IPS DF 6.9 (cell line): ENCODE results near the gene METTL2A.
"Not testable (repeated sequence)": the region's sequence is repeated elsewhere in the genome, so short reads cannot be mapped to it uniquely, and the experiment has no call there.

Experiments used
- DNase-seq: peaks from one replicate; pipeline ENCODE4 v3.0.0-alpha.2; 2013; ENCODE audit warnings: low read depth, low spot score
- H3K27ac ChIP-seq: one replicate; pipeline ENCODE4 v1.5.1; 2013; ENCODE audit warnings: low read length, control low read depth
- H3K27me3 ChIP-seq: 2 replicates; pipeline ENCODE4 v1.6.1; 2013; ENCODE audit warnings: mild to moderate bottlenecking, low read length; ENCODE audit not compliant: control insufficient read depth, insufficient read depth
- H3K36me3 ChIP-seq: 2 replicates; pipeline ENCODE4 v1.6.1; 2013; ENCODE audit warnings: low read length; ENCODE audit not compliant: control insufficient read depth, insufficient read depth
- H3K4me1 ChIP-seq: 2 replicates; pipeline ENCODE4 v1.6.1; 2013; ENCODE audit warnings: low read length; ENCODE audit not compliant: control insufficient read depth, insufficient read depth
- H3K4me3 ChIP-seq: 2 replicates; pipeline ENCODE4 v1.5.1; 2013; ENCODE audit warnings: mild to moderate bottlenecking, low read length
- H3K9me3 ChIP-seq: 2 replicates; pipeline ENCODE4 v1.6.1; 2013; ENCODE audit warnings: low read length, inconsistent platforms; ENCODE audit not compliant: control insufficient read depth, insufficient read depth
- WGBS: extraction: QIAGEN DNeasy Blood & Tissue Kit; methylation state at CpG from one replicate; pipeline ENCODE4 v1.1.7; 2013; ENCODE audit warnings: mixed read lengths, missing lambda C conversion rate; ENCODE audit not compliant: insufficient read length, insufficient coverage; 5-methylcytosine and 5-hydroxymethylcytosine counted together

METTL2A gene

DNA sequence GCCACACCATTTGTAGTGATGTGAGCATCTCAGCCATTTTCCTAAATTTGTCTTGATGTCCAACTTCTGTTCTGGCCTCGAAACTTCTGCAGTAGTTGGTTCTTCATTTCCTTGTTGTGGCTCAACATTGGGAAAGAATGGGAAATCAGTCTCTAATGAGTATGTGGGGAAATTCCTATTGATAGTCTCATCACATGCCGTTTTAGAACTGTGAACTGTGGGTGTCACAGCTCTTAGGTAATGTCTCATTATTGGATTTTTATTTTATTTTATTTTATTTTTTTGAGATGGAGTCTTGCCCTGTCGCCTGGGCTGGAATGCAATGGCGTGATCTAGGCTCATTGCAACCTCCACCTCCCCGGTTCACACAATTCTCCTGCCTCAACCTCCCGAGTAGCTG is 17.5 kb downstream of the METTL2A start:
- not testable (repeated sequence) for H3K9me3 ChIP-seq, H3K4me3 ChIP-seq, H3K4me1 ChIP-seq, H3K27me3 ChIP-seq, H3K36me3 ChIP-seq, H3K27ac ChIP-seq, DNase-seq
- WGBS = no CpG with 5 or more reads among the region's 6 CpGs

DNA sequence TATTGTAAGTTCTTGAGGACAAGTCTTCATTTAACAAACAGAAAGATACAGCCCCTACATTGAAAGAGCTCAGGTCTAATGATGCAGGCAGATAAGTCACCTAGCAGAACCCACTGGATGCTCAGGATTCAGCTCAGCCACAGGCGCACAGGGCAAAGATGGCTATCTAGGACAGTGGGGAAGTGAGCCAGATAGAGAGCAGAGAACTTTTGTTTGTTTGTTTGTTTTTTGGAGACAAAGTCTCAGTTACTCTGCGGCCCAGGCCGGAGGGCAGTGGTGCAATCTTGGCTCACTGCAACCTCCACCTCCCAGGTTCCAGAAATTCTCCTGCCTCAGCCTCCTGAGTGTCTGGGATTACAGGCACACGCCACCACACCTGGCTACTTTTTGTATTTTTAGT is 20.4 kb downstream of the METTL2A start:
- Histone ChIP-seq H3K9me3 (no peaks in the 10 kb centered on the region), H3K4me1 (no peaks in the 10 kb centered on the region), H3K36me3 (peaks cover 19% of the 10 kb centered on the region), H3K4me3 (no peak overlapping the region), H3K27ac (no peak overlapping the region), H3K27me3 (no peaks in the 10 kb centered on the region)
- DNase-seq = no peak
- no CpG with 5 or more reads among the region's 4 CpGs for WGBS

DNA sequence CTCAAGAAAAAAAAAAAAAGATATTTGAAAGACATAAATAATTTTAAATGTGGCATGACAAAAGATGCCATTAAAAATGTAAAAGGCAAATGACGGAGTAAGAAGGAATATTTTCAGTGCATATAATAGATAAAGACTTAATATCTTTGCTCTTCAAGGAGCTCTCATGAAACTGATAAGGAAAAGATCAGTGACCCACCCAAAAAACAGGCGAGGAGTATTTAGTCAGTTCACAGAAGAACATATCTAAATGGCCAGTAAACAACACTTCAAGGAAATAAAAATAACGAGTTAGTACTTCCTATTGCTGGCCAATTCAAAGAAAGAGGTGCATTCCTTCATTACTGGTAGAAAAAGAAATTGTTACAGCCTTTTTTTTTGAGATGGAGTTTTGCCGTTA is 22.1 kb downstream of the METTL2A start:
- H3K4me3 ChIP-seq, H3K4me1 ChIP-seq, DNase-seq, H3K27ac ChIP-seq, H3K27me3 ChIP-seq, H3K9me3 ChIP-seq: not testable (repeated sequence)
- no CpG with 5 or more reads among the region's 4 CpGs for WGBS
- peaks cover 19% of the 10 kb centered on the region for H3K36me3 ChIP-seq

DNA sequence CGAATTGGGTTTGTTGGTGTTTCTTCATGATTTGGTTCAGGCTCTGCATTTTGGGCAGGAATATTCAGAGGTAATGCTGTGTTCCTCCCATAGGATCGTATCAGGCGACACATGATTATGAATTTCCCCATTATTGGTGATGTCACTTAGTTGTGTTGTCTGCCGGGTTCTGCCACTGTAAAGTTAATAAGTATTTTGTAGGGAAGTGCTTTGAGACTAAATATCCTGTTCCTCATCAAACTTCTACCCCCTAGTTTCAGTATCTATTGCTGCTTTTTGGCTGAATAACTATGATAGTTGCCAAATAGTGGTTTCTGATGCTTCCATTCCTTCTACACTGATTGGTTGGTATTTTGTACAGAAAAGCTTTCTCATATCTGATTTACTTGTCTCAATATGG is 28.5 kb downstream of the METTL2A start:
- DNase-seq, H3K4me1 ChIP-seq, H3K9me3 ChIP-seq, H3K36me3 ChIP-seq, H3K27ac ChIP-seq, H3K4me3 ChIP-seq, H3K27me3 ChIP-seq: not testable (repeated sequence)
- WGBS = no CpG with 5 or more reads among the region's 4 CpGs

DNA sequence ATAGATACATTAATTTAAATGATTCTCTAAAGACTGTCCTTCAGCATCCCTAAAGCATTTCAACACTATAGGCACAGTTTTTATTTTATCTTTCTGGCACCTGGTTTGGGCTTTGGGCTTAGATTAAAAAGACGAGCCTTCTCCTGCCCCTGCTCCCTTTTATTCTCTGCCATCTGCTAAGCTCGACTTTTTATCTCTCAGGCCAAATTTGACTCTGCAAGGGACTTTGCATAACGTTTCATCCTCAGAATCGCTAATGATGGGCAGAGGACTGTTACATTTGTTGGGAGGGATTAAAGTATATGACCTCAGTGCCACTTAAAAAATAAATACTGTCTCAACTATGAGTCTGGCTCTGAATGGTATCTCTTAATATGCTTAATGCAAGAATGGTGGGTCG is 29.3 kb downstream of the METTL2A start:
- DNase-seq, H3K27me3 ChIP-seq, H3K4me1 ChIP-seq, H3K27ac ChIP-seq, H3K36me3 ChIP-seq, H3K4me3 ChIP-seq, H3K9me3 ChIP-seq: not testable (repeated sequence)
- WGBS = no CpG with 5 or more reads among the region's 5 CpGs

DNA sequence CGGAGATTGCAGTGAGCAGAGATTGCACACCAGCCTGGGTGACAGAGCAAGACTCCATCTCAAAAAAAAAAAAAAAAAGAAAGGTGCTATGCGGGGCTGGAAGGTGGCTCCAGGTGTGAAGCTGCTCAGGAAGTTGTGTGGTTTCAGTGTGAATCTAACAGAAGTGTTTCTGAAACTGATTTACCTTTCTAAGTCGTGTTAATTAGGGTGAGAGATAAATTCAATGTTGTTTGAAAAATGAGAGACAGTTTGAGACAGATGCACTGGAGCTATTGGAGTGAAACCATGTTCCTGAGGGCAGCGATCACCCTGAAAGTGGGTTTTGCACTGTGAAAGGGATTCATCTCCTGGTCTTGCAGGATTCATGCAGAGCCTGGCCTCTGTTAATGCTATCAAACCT is 30.0 kb downstream of the METTL2A start:
- not testable (repeated sequence) for H3K27me3 ChIP-seq, H3K4me1 ChIP-seq, H3K9me3 ChIP-seq, H3K36me3 ChIP-seq, H3K27ac ChIP-seq, H3K4me3 ChIP-seq, DNase-seq
- WGBS = no CpG with 5 or more reads among the region's 4 CpGs

DNA sequence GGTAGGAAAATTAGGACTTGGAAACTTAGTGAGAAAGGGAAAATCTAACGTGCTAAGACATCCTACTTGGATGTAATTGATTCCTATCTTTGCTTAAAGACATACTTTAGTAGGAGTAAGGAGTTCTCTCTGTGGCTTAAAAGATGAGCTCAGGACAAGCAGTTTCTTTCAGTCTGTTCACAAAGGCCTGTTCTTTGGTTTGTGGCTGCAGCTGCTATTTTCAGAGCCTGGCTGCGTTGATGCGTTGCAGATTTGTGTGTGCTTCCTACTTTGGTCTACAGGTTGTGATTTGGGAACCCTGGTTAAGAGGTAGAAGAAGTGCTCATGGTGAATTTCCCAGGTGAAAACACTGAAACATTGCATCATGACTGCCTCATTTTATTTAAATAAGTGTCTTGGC is 30.4 kb downstream of the METTL2A start:
- no CpG with 5 or more reads among the region's 3 CpGs for WGBS

DNA sequence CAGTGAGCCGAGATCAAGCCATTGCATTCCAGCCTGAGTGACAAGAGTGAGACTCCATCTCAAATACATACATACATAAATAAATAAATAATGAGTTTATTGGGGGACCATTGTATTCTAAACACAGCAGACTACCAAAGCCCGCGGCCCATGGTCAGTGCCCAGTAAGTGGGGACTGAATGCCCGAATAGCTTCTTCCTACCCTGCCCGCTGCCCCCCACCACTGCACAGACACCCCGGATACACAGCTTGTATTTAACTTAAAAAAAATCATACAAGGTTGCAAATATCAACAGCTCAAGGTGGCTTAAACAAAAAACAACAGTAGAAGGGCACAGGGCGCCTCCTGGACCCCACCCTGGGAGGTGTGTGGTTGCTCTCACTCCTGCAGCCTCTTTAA is 32.3 kb downstream of the METTL2A start:
- H3K36me3 ChIP-seq = no peaks in the 10 kb centered on the region
- H3K27me3 ChIP-seq = no peaks in the 10 kb centered on the region
- no peaks in the 10 kb centered on the region for H3K4me1 ChIP-seq
- DNase-seq = no peak
- H3K27ac ChIP-seq = no peak overlapping the region
- H3K4me3 ChIP-seq = no peak overlapping the region
- WGBS = no CpG with 5 or more reads among the region's 7 CpGs
- H3K9me3 ChIP-seq = no peaks in the 10 kb centered on the region

More for the DNA sequence above, 30.4 kb downstream of the METTL2A start:
- H3K4me1 ChIP-seq, H3K36me3 ChIP-seq, DNase-seq, H3K9me3 ChIP-seq, H3K27ac ChIP-seq, H3K4me3 ChIP-seq, H3K27me3 ChIP-seq: not testable (repeated sequence)

DNA sequence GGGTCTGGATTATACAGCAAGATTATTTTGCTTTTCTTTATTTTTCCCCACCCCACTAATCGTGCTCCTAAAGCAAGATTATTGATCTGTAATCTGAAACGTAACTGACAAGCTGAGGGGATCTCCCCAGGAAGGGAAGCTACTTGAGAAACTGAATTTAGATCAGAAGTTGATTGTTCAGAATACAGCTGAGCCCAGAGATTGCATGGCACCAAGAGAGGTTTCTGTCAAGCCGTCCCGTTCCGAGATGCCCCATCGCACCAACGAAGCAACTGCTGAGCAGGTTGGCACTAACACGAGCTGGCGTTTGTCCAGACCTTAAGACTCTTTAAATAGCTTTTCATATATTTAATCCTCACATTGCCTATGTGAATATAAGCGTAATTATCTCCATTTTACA is 34.8 kb downstream of the METTL2A start:
- not testable (repeated sequence) for H3K9me3 ChIP-seq, H3K27ac ChIP-seq, H3K27me3 ChIP-seq, H3K36me3 ChIP-seq, H3K4me1 ChIP-seq, DNase-seq, H3K4me3 ChIP-seq
- WGBS = no CpG with 5 or more reads among the region's 10 CpGs

DNA sequence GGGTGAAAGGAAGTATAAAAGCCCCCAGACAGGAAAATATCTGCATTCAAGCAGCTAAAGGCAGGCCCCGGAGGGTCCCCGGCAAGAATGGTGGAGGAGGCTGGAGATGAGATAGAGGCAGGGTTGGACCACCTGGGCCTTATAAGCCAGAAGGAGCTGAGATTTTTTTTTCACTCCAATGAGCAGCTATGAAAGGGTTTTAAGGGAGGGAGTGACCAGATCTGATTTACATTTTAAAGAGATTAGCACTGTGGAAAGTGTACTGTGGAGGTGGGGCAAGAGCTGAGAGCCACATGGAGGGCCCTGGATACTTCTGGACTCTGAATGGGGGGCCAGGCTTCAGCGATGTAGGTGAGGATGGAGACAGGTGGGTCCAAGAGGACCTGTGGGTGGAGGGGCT is 40.7 kb downstream of the METTL2A start:
- no CpG with 5 or more reads among the region's 3 CpGs for WGBS
- not testable (repeated sequence) for H3K27me3 ChIP-seq, H3K9me3 ChIP-seq, H3K4me1 ChIP-seq, DNase-seq, H3K4me3 ChIP-seq, H3K36me3 ChIP-seq, H3K27ac ChIP-seq

DNA sequence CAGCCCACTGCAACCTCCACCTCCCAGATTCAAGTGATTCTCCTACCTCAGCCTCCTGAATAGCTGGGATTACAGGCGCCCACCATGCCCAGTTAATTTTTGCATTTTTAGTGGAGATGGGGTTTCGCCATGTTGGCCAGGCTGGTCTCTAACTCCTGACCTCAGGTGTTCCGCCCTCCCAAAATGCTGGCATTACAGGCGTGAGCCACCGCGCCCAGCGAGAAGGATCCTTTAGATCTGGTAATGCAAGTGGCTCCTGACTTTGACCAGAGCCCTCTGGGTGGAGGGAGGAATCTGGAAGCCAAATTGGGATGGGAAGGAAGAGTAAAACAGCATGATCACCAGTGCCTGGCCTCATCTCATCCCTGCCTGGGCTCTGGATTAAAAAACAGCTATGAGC is 41.6 kb downstream of the METTL2A start:
- H3K27ac ChIP-seq, H3K4me1 ChIP-seq, H3K27me3 ChIP-seq, H3K4me3 ChIP-seq, H3K9me3 ChIP-seq, DNase-seq, H3K36me3 ChIP-seq: not testable (repeated sequence)
- no CpG with 5 or more reads among the region's 7 CpGs for WGBS
